Ascending aorta (tissue), 2 donors: ENCODE measurements around the gene MYO9B. TPM values are rescaled to one million over a fixed set of nuclear protein-coding genes. Genes with fewer than 3 reads are reported as not detected.

Source experiments
- DNase-seq, 2 donors: peaks; one replicate each; pipeline ENCODE4 v3.0.0-alpha.2; 2019; ENCODE audit warnings: low spot score in 2 of 2
- H3K27ac ChIP-seq, 2 donors: fragments of 200-600 bp; sonication (generic); one replicate each; pipeline ENCODE4 v1.5.1; 2016 to 2017; ENCODE audit warnings: mild to moderate bottlenecking in 1 of 2
- H3K27me3 ChIP-seq: fragments of 200-600 bp; sonication (generic); one replicate; pipeline ENCODE4 v1.5.1; 2017
- H3K36me3 ChIP-seq, 2 donors: fragments of 200-600 bp; sonication (generic); one replicate each; pipeline ENCODE4 v1.5.1; 2016
- H3K4me1 ChIP-seq, 2 donors: fragments of 200-600 bp; sonication (generic); one replicate each; pipeline ENCODE4 v1.5.1; 2016 to 2017; ENCODE audit warnings: mild to moderate bottlenecking in 1 of 2
- H3K4me3 ChIP-seq, 2 donors: fragments of 200-600 bp; sonication (generic); one replicate each; pipeline ENCODE4 v1.5.1; 2016 to 2017; ENCODE audit warnings: mild to moderate bottlenecking in 1 of 2
- H3K9me3 ChIP-seq, 2 donors: fragments of 200-600 bp; sonication (generic); one replicate each; pipeline ENCODE4 v1.5.1; 2016
- CTCF ChIP-seq, 3 experiments: fragments of 200-600 bp in 2 of 3; fragments of 450-650 bp in 1 of 3; sonication (generic) in 2 of 3; IDR thresholded peaks; one replicate each; pipeline ENCODE4 v1.5.1; 2016 to 2019; ENCODE audit warnings: antibody characterized with exemption in 3 of 3, mild to moderate bottlenecking in 1 of 3, moderate library complexity in 1 of 3
- intact Hi-C: fragments of 100-400 bp; cut with DNase I; formaldehyde crosslinking; loops from one replicate; pipeline ENCODE4 v1.15.1; 2023
- total RNA-seq: library from RNA; depleted of rRNA; stranded (reverse); fragments of >200 nt; gene quantifications from one replicate; pipeline ENCODE4 v1.1.0, GENCODE V29; 2016

The MYO9B gene
- total RNA-seq, 1 donor from 2014 or later = 182 TPM

DNA sequence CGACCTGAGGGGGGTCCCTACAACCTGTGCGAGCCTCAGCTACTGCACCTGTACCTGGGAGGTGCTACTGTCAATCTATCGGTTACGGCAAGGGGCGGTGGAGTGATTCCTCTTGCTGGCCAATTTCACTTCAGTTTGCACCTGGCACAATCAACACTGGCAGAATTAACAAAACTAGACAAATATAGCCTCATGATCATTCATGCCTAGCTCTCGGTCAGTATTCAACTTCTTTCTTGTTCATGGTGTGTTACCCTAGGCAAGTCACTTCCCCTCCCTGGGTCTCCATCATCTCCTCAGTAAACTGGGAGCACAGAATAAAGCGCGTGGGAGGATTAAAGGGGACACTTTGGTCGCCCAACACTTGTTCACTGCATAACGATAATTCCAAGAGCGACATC, 943 bp upstream of the MYO9B start:
- intact Hi-C loops = loop anchor here (2.0 to 5.0 kb wide), 3 partner anchors 153 to 398 kb away; partner anchors contain the start of genes NR2F6, OCEL1 and SLC27A1
- Histone ChIP-seq H3K4me3 (peak overlapping the region; percentile 68 to 82), H3K4me1 (peaks cover 3 to 28% of the 10 kb centered on the region in 2 donors), H3K27me3 (no peaks in the 10 kb centered on the region), H3K27ac (peak overlapping the region; percentile 70 to 82), H3K9me3 (no peaks in the 10 kb centered on the region), H3K36me3 (peaks cover 0 to 10% of the 10 kb centered on the region in 2 donors)
- no peak for DNase-seq
- no peak for TF ChIP-seq CTCF (IDR thresholded peaks at IDR 0.05)

- H3K4me3 ChIP-seq = peak overlapping the region; percentile 91 to 97
- H3K9me3 ChIP-seq = no peaks in the 10 kb centered on the region
- H3K36me3 ChIP-seq = peaks cover 0 to 9% of the 10 kb centered on the region in 2 donors
- peak in 1 of 2 donors; percentile 77 for DNase-seq
- no peaks in the 10 kb centered on the region for H3K27me3 ChIP-seq
- no peak for TF ChIP-seq CTCF (IDR thresholded peaks at IDR 0.05)
- H3K27ac ChIP-seq = peak overlapping the region; percentile 94 to 98
- intact Hi-C loops = loop anchor here (2.0 to 5.0 kb wide), 3 partner anchors 151 to 396 kb away; partner anchors contain the start of genes NR2F6, OCEL1 and SLC27A1
- peaks cover 7 to 36% of the 10 kb centered on the region in 2 donors for H3K4me1 ChIP-seq
These were observed 426 bp downstream of the MYO9B start for GRCh38 chr19:17075864-17076542.

- no peaks in the 10 kb centered on the region for H3K9me3 ChIP-seq
- DNase-seq = no peak
- H3K4me1 ChIP-seq = peaks cover 7 to 42% of the 10 kb centered on the region in 2 donors
- peaks cover 0 to 4% of the 10 kb centered on the region in 2 donors for H3K36me3 ChIP-seq
- intact Hi-C loops = loop anchor here (5.0 kb wide), 2 partner anchors 151 to 396 kb away; partner anchors contain the start of genes OCEL1 and SLC27A1
- peak overlapping the region; percentile 91 to 97 for H3K4me3 ChIP-seq
- peak overlapping the region; percentile 94 to 98 for H3K27ac ChIP-seq
- no peaks in the 10 kb centered on the region for H3K27me3 ChIP-seq
- TF ChIP-seq CTCF (IDR thresholded peaks at IDR 0.05) = no peak
These were observed 990 bp downstream of the MYO9B start for GRCh38 chr19:17076543-17076991.

- H3K36me3 ChIP-seq = no peaks in the 10 kb centered on the region
- intact Hi-C loops = loop anchor here (5.0 kb wide), 2 partner anchors 150 to 395 kb away; partner anchors contain the start of genes OCEL1 and SLC27A1
- no peaks in the 10 kb centered on the region for H3K9me3 ChIP-seq
- H3K27me3 ChIP-seq = no peaks in the 10 kb centered on the region
- H3K27ac ChIP-seq = peak overlapping the region; percentile 94 to 98
- no peak for TF ChIP-seq CTCF (IDR thresholded peaks at IDR 0.05)
- H3K4me1 ChIP-seq = peaks cover 7 to 52% of the 10 kb centered on the region in 2 donors
- H3K4me3 ChIP-seq = peak overlapping the region; percentile 91 to 97
- no peak for DNase-seq
These were observed 2.0 kb downstream of the MYO9B start for GRCh38 chr19:17077447-17078028.

DNA sequence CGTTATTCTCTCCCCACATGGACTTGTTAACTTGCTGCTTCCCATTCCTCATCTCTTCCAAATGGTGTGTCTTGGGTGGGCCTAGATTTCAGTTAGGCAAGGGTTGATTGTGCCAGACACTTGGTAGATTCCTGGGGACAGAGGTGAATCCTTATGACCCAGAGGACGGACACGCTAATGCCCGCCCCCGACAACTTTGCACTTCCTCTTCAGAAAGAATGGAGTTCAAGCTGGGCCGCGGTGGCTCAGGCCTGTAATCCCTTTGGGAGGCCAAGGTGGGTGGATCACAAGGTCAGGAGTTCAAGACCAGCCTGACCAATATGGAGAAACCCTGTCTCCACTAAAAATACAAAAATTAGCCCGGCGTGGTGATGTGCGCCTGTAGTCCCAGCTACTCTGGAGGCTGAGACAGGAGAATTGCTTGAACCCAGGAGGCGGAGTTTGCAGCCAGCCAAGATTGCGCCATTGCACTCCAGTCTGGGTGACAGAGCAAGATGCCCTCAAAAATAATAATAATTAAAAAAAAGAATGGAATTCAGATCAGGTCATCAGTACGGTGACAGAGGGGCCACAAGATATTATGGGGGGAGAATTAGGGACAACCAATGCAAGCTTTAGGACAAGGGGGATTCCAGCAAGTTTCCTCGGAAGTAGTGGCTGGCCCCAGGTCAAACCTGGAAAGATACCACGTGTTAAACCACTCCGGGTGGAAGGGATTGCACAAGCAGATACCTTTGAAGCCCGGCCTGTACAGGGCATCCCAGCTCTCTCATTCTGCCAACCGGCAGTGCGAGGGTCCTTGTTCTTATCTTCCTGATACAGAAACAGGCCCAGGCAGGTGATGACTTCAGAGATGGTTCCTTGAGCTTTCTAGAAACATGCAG, 2.7 kb downstream of the MYO9B start:
- intact Hi-C loops = loop anchor here (5.0 kb wide), 2 partner anchors 149 to 394 kb away; partner anchors contain the start of genes OCEL1 and SLC27A1
- TF ChIP-seq CTCF (IDR thresholded peaks at IDR 0.05) = no peak
- Histone ChIP-seq H3K27me3 (no peaks in the 10 kb centered on the region), H3K27ac (peak overlapping the region; percentile 94 to 98), H3K4me3 (peak overlapping the region in 1 of 2 donors; percentile 97), H3K4me1 (peaks cover 7 to 57% of the 10 kb centered on the region in 2 donors), H3K9me3 (no peaks in the 10 kb centered on the region), H3K36me3 (no peaks in the 10 kb centered on the region)
- DNase-seq = no peak
